ENCODE results near the gene CHCT1. TPM values are rescaled to one million over a fixed set of nuclear protein-coding genes. Genes with fewer than 3 reads are reported as not detected.
A peak's percentile ranks its signal among the peaks of the same experiment; 100 is the strongest.
"Not testable (repeated sequence)": the region's sequence is repeated elsewhere in the genome, so short reads cannot be mapped to it uniquely, and the experiment has no call there.

The CHCT1 gene
- not detected for total RNA-seq
- total RNA-seq = 0 to 0.08 reads per million in 2 donors

DNA sequence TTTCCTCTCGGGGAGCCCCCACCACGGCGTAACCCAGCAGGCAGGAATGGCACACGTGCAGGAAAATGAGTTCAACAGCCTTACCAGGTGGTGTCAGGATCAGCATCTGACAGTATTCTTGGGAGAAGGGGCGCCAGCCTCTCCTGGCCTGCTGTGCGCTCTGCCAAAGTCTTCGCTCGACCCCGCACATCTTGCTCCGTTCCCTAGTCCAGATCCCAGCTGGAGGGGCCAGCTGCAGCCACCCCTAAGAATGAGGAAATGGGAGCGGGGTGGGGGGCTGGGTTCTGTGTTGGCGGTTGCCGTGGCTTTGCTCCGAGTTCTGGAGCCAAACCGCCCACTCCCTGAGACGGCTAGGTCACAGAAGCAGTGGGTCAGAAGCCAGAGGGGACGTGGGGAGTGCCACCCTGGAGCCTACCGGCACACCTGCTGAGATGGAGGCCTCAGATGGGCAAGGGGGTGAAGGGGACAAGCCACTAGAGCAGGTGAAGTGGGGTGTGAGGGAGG lies at the start of gene CHCT1:
CHCT1 (plus strand) TSS at position 328 of the 504 bp plus-strand sequence; CDS start at position 432, 104 bp downstream.
- H3K4me3 Mint-ChIP-seq = peak within 1 kb of the TSS; percentile 82
- H3K9me3 ChIP-seq (ENCODE audit: control insufficient read depth, low read length, poor library complexity, severe bottlenecking) = no peaks in the 10 kb centered on the region
- no peaks in the 10 kb centered on the region for H3K36me3 Mint-ChIP-seq (ENCODE audit: low read depth)
- H3K27ac Mint-ChIP-seq = peak within 1 kb of the TSS; percentile 51
- ATAC-seq = no peak
- no peaks in the 10 kb centered on the region for H3K27me3 Mint-ChIP-seq
- DNase-seq = no peak
- H3K4me1 Mint-ChIP-seq = peaks cover 8% of the 10 kb centered on the region

DNA sequence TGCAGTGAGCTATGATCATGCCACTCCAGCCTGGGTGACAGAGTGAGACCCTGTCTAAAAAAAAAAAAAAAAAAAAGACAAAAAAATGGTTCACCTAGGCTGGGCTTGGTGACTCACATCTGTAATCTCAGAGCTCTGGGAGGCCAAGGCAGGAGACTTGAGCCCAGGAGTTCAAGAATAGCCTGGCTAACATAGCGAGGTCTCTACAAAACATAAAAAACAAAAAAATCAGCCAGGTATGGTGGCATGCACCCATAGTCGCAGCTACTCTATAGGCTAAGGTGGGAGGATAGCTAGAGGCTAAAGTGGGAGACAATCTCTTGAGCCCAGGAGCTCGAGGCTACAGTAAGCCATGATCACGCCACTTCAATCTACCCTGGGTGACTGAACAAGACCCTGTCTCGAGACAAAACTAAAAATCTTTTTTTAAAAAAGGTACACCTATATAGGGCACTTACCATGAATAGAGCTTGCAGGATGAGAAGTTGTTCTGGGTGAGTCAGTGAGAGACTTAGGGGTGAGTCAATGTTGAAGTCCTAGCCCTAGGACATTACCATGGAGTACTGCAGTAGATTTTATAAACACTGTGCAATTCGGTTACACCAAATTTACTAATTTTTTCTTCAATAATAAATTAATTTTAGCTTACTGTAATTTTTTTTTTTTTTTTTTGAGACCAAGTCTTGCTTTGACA lies 49.4 kb upstream of the CHCT1 start:
- no peak for DNase-seq
- peaks cover 13% of the 10 kb centered on the region for H3K4me1 Mint-ChIP-seq
- no peak for ATAC-seq
- no peak overlapping the region for H3K27ac Mint-ChIP-seq
- H3K9me3 ChIP-seq (ENCODE audit: control insufficient read depth, low read length, poor library complexity, severe bottlenecking) = no peaks in the 10 kb centered on the region
- no peaks in the 10 kb centered on the region for H3K27me3 Mint-ChIP-seq
- no peak overlapping the region for H3K4me3 Mint-ChIP-seq
- H3K36me3 Mint-ChIP-seq (ENCODE audit: low read depth) = peaks cover 3% of the 10 kb centered on the region

DNA sequence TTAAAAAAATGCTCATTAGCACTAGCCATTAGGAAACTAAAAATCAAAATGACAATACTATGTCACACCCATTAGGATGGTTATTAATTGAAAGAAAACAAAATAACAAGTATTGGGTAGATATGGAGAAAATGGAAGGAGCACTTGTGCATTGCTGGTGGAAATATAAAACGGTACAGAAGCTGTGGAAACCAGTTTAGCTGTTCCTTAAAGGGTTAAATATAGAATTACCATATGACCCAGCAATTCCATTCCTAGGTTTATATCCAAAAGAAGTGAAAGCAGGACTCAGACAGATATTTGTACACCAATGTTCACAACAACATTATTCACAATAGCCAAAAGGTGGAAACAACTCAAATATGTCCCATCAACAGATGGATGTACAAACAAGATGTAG lies 44.1 kb upstream of the CHCT1 start:
- H3K4me3 Mint-ChIP-seq; H3K27ac Mint-ChIP-seq; H3K4me1 Mint-ChIP-seq; DNase-seq; H3K9me3 ChIP-seq (ENCODE audit: control insufficient read depth, low read length, poor library complexity, severe bottlenecking); H3K36me3 Mint-ChIP-seq (ENCODE audit: low read depth); ATAC-seq; H3K27me3 Mint-ChIP-seq: not testable (repeated sequence)

DNA sequence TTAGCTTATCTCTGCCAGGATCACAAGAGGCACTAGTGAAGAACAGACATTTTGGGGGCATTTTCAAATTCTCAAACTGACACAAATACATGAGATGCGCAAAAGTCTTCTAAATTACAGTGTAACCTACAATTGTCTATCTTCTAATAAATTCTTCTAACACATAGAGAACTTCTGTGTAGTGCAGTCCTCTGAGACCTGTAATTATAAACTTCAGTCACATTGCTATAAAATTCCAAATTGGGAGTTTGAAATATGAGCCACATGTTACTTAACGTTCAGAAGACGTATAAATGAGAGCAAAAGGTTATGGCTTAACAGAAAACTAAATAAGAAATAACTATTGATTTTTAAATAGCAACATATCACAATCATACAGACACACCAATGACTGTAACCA lies 42.8 kb upstream of the CHCT1 start:
- DNase-seq; H3K4me3 Mint-ChIP-seq; H3K27me3 Mint-ChIP-seq; H3K9me3 ChIP-seq (ENCODE audit: control insufficient read depth, low read length, poor library complexity, severe bottlenecking); ATAC-seq; H3K27ac Mint-ChIP-seq; H3K36me3 Mint-ChIP-seq (ENCODE audit: low read depth): not testable (repeated sequence)
- H3K4me1 Mint-ChIP-seq = peaks cover 14% of the 10 kb centered on the region

DNA sequence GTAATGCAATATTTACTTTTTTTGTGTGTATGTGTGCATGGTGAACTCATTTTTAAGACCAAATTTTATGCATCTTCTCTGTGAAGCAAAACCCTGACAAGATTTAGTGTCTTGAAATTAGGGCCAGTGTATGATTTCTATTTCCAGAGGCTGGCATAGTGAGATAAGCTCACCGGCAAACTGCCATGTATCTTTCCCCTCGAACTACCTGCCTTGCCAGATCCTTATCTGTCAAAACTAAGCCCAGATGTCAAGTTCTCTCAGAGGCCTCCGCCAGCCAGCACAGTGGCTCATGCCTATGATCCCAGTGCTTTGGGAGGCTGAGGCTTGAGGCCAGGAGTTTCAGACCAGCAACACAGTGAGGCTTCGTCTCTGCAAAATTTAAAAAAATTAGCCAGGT lies 40.3 kb upstream of the CHCT1 start:
- DNase-seq (no peak), ATAC-seq (no peak)
- no peaks in the 10 kb centered on the region for H3K9me3 ChIP-seq (ENCODE audit: control insufficient read depth, low read length, poor library complexity, severe bottlenecking)
- Mint-ChIP-seq H3K27ac (no peak overlapping the region), H3K4me3 (no peak overlapping the region), H3K27me3 (no peaks in the 10 kb centered on the region), H3K36me3 (ENCODE audit: low read depth) (no peaks in the 10 kb centered on the region), H3K4me1 (peaks cover 23% of the 10 kb centered on the region)

DNA sequence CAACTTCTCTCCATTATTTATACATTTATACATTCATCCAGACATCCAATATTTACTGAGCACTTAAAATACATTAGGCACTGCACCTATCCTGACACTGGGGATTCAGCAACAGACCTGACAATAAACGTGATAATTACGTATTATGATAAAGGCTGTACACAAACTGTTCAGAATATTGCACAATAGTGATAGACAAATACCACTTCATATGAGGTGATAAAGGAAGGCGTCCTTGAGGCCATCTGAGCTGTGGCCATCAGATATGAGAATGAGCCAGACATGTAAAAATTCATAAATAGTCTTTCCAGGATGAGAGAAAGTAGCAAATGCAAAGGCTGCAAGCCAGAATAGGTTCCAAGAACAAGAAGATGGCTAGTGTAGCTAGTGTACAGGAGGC lies 38.9 kb upstream of the CHCT1 start:
- H3K4me3 Mint-ChIP-seq = no peak overlapping the region
- no peak overlapping the region for H3K27ac Mint-ChIP-seq
- H3K9me3 ChIP-seq (ENCODE audit: control insufficient read depth, low read length, poor library complexity, severe bottlenecking) = no peaks in the 10 kb centered on the region
- no peaks in the 10 kb centered on the region for H3K27me3 Mint-ChIP-seq
- no peaks in the 10 kb centered on the region for H3K36me3 Mint-ChIP-seq (ENCODE audit: low read depth)
- ATAC-seq (no peak), DNase-seq (no peak)
- peaks cover 26% of the 10 kb centered on the region for H3K4me1 Mint-ChIP-seq

DNA sequence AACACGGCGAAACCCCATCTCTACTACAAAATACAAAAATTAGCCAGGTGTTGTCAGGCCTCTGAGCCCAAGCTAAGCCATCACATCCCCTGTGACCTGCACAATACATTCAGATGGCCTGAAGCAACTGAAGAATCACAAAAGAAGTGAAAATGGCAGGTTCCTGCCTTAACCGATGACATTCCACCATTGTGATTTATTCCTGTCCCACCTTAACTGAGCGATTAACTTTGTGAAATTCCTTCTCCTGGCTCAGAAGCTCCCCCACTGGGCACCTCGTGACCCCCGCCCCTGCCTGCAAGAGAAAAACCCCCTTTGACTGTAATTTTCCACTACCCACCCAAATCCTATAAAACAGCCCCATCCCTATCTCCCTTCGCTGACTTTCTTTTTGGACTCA lies 37.4 kb upstream of the CHCT1 start:
- not testable (repeated sequence) for H3K9me3 ChIP-seq (ENCODE audit: control insufficient read depth, low read length, poor library complexity, severe bottlenecking); DNase-seq; H3K4me3 Mint-ChIP-seq; H3K27ac Mint-ChIP-seq; ATAC-seq; H3K27me3 Mint-ChIP-seq; H3K36me3 Mint-ChIP-seq (ENCODE audit: low read depth)
- peaks cover 32% of the 10 kb centered on the region for H3K4me1 Mint-ChIP-seq

DNA sequence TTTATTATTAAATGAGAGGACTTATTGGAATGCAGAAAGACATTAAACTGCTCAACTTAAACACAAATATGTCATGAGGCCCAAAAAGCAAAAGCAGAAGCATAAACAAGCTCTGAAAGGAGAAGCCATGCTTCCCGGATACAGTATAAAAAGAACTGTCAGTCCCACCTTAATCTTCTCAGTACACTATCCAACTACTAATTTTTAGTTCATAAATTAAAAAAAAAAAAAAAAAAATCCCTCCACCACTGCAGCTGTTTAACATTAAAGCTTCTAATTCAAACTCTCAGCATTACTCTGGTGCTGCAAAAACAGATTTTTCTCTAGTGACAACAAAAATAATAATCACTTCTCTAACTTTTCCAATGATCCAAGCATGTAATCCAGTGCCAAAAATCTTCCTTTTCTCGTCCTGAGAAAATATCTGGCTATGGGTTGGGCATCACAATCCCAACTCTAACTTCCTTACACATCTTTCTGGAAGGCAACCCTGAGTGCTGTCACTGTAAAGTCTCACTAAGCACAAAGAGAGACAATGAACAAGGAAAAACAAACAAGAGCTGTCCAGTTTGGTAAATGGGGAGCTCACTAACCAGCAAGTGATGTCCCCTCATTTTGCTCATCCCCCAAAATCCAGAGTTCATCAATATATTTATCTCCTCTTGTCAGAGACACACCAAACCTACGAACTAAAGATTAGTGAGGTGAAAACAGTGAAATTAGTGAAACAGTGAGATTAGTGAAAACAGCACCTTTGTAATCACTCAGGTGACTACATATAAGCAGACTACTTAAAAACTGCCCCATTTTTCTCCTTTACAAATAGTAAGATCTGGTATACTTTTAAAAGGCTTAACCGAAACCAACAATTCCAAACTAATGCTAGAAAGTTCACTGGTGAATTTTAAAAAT lies 35.9 kb upstream of the CHCT1 start:
- Mint-ChIP-seq H3K4me1 (peaks cover 46% of the 10 kb centered on the region), H3K4me3 (no peak overlapping the region), H3K27ac (no peak overlapping the region), H3K36me3 (ENCODE audit: low read depth) (no peaks in the 10 kb centered on the region), H3K27me3 (no peaks in the 10 kb centered on the region)
- DNase-seq (no peak), ATAC-seq (no peak)
- no peaks in the 10 kb centered on the region for H3K9me3 ChIP-seq (ENCODE audit: control insufficient read depth, low read length, poor library complexity, severe bottlenecking)

DNA sequence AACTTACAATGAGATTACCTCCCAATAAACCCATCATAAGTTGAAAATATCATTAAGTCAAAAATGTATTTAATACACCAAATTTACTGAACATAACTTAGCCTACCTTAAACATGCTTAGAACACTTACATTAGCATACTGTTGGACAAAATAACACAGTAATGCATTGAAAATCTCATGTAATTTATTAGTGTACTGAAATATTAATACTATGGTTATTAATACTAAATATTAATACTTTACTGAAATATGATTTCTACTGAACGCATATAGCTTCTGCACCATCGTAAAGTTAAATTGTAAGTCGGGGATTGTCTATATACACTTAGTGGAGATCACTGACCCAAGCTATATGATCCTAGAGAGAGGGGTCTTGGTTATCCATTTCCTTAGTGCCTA lies 34.6 kb upstream of the CHCT1 start:
- Mint-ChIP-seq H3K36me3 (ENCODE audit: low read depth) (no peaks in the 10 kb centered on the region), H3K4me1 (peaks cover 43% of the 10 kb centered on the region), H3K27me3 (no peaks in the 10 kb centered on the region), H3K4me3 (no peak overlapping the region), H3K27ac (no peak overlapping the region)
- DNase-seq (no peak), ATAC-seq (no peak)
- H3K9me3 ChIP-seq (ENCODE audit: control insufficient read depth, low read length, poor library complexity, severe bottlenecking) = no peaks in the 10 kb centered on the region

DNA sequence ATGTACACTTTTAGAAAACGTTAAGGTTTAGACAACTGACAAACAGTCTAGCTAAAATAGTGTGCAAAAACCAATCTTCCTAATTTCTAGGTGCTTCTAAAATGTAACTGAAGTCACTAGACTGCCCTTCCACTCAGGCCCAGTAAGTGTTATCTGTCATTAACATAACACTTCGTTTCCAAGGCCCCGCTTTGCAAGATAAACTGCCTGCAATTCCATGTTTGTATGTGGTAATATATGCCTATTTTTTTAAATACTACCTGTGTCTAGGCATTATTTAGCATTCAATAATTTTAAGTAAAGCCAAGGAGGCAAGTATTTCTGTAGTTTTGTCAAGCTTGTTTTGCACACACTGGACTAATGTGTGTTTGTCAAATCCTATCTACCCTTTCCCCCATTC lies 33.5 kb upstream of the CHCT1 start:
- H3K9me3 ChIP-seq (ENCODE audit: control insufficient read depth, low read length, poor library complexity, severe bottlenecking) = no peaks in the 10 kb centered on the region
- Mint-ChIP-seq H3K27me3 (no peaks in the 10 kb centered on the region), H3K27ac (peak overlapping the region; percentile 6), H3K4me1 (peaks cover 43% of the 10 kb centered on the region), H3K36me3 (ENCODE audit: low read depth) (no peaks in the 10 kb centered on the region), H3K4me3 (no peak overlapping the region)
- ATAC-seq = no peak
- no peak for DNase-seq

DNA sequence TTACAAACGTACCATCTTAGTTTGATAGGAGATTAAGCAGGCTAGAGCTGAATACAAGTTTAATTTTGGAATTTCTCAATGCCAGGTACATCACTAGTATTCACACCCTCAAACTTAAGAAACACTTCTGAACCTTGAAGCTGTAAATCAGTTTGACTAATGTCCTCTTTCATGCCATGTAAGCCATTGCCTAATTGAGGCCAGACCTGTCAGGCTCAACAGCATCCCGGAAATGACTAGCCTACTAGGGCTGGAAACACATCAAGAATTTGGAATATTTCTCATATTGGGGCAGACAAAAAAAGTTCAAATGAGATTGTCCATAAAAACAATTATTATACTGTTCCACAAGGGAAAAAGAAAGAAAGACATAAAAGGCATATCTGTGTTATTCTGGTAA lies 32.1 kb upstream of the CHCT1 start:
- no peak for DNase-seq
- H3K27me3 Mint-ChIP-seq = no peaks in the 10 kb centered on the region
- peak overlapping the region; percentile 93 for H3K27ac Mint-ChIP-seq
- H3K36me3 Mint-ChIP-seq (ENCODE audit: low read depth) = no peaks in the 10 kb centered on the region
- H3K9me3 ChIP-seq (ENCODE audit: control insufficient read depth, low read length, poor library complexity, severe bottlenecking) = no peaks in the 10 kb centered on the region
- H3K4me3 Mint-ChIP-seq = no peak overlapping the region
- no peak for ATAC-seq
- H3K4me1 Mint-ChIP-seq = peaks cover 40% of the 10 kb centered on the region

DNA sequence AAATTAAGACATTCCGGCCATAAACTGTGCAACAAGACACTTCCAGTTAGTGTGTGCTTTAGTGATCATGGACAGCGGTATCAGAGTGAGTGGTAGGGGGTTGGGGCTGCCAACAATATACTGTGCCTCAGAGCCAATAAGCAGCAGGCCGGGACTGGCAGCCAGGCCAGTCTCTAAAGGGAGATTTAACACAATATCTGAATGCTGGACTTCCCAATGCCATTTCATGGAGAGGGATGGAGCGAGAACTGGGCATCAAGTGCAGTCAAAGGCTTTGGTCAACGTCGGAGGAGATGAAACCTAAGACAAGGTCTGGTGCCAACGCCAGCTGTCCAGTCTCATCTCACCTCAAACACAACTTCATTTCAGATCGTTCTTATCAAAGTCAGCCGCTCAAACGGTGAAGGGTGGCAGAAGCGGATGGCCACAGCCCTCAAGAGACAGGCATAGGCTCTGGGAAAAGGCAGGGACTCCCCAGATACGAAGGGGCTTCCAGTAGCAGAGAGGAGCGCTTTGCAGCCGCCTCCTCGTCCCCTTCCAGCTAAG lies 31.3 kb upstream of the CHCT1 start:
- peaks cover 38% of the 10 kb centered on the region for H3K4me1 Mint-ChIP-seq
- H3K27me3 Mint-ChIP-seq = no peaks in the 10 kb centered on the region
- H3K4me3 Mint-ChIP-seq = peak overlapping the region; percentile 94
- ATAC-seq (no peak), DNase-seq (peak in 1 of 3 donors; percentile 10)
- no peaks in the 10 kb centered on the region for H3K36me3 Mint-ChIP-seq (ENCODE audit: low read depth)
- no peaks in the 10 kb centered on the region for H3K9me3 ChIP-seq (ENCODE audit: control insufficient read depth, low read length, poor library complexity, severe bottlenecking)
- H3K27ac Mint-ChIP-seq = peak overlapping the region; percentile 93

DNA sequence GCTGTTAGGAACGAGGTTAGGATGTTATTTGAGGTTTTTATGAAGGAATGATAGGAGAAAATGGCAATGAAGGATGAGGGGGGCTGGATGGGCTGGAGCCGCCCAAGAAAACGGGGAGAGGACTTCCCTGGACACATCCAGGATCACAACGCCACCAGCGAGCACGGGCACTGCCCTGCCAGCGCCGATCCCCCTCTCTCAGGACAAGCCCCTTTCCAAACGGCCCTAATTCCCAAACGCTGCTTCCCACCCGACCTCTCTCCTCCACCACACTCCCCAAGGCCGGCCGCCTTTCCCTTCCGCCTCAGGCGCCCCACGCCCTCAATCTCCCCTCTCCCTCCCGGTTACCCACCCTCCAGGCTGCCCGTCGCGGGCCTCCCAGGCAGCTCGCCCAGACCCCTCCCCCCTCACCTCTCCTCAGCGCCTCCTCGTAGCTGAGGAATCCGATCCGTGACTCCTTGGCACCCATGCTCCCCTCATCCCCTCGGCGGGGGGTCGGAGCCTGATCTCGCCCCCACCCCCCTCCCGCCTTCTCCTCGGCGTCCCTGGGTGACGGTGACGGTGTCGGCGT lies 30.7 kb upstream of the CHCT1 start:
- DNase-seq = no peak
- Mint-ChIP-seq H3K27me3 (no peaks in the 10 kb centered on the region), H3K4me1 (peaks cover 34% of the 10 kb centered on the region), H3K4me3 (peak overlapping the region; percentile 94), H3K36me3 (ENCODE audit: low read depth) (no peaks in the 10 kb centered on the region), H3K27ac (peak overlapping the region; percentile 93)
- H3K9me3 ChIP-seq (ENCODE audit: control insufficient read depth, low read length, poor library complexity, severe bottlenecking) = no peaks in the 10 kb centered on the region
- peak; percentile 41 for ATAC-seq
